Hypothalamus (tissue), 51 donors: ENCODE measurements around the gene CERS5.
"Not testable (repeated sequence)": the region's sequence is repeated elsewhere in the genome, so short reads cannot be mapped to it uniquely, and the experiment has no call there.

ENCODE experiments used
- DNase-seq, 51 donors: peaks; one replicate each; lab custom pipeline; 2025; lab: John Stamatoyannopoulos, UW

CERS5 gene

GRCh38 chr12:50187084-50187900 lies 20.1 kb upstream of the CERS5 start:
- peak in 1 of 51 donors; percentile 20 for DNase-seq

GRCh38 chr12:50186681-50187080 lies 19.5 kb upstream of the CERS5 start:
- no peak for DNase-seq

GRCh38 chr12:50185970-50186663 lies 18.9 kb upstream of the CERS5 start:
- DNase-seq = no peak

- peak in 2 of 51 donors; percentile 17 to 71 for DNase-seq
Measured at GRCh38 chr12:50185301-50185895, 18.2 kb upstream of the CERS5 start.

- DNase-seq = no peak
Measured at GRCh38 chr12:50184261-50184660, 17.1 kb upstream of the CERS5 start.

- DNase-seq = no peak
Measured at GRCh38 chr12:50182461-50182860, 15.3 kb upstream of the CERS5 start.

- no peak for DNase-seq
Measured at GRCh38 chr12:50181691-50182090, 14.5 kb upstream of the CERS5 start.

- no peak for DNase-seq
Measured at GRCh38 chr12:50175716-50176026, 8.5 kb upstream of the CERS5 start.

GRCh38 chr12:50174971-50175715 lies 8.0 kb upstream of the CERS5 start:
- peak in 3 of 51 donors; percentile 22 to 81 (median 27) for DNase-seq

GRCh38 chr12:50166799-50167048 lies 445 bp downstream of the CERS5 start:
- DNase-seq = peak in 7 of 51 donors; percentile 23 to 70 (median 49)

GRCh38 chr12:50164963-50165362 lies 2.2 kb downstream of the CERS5 start:
- DNase-seq = no peak

- no peak for DNase-seq
Measured at GRCh38 chr12:50162230-50162629, 4.9 kb downstream of the CERS5 start.

GRCh38 chr12:50160643-50161042 lies 6.5 kb downstream of the CERS5 start:
- DNase-seq = no peak

- DNase-seq = no peak
Measured at GRCh38 chr12:50157259-50157658, 9.9 kb downstream of the CERS5 start.

- DNase-seq = no peak
Measured at GRCh38 chr12:50156641-50157040, 10.5 kb downstream of the CERS5 start.

GRCh38 chr12:50154947-50155346 lies 12.2 kb downstream of the CERS5 start:
- DNase-seq = not testable (repeated sequence)

- no peak for DNase-seq
Measured at GRCh38 chr12:50151047-50151687, 16.0 kb downstream of the CERS5 start.

GRCh38 chr12:50149311-50149710 lies 17.9 kb downstream of the CERS5 start:
- no peak for DNase-seq

- not testable (repeated sequence) for DNase-seq
Measured at GRCh38 chr12:50148011-50148410, 19.2 kb downstream of the CERS5 start.

- no peak for DNase-seq
Measured at GRCh38 chr12:50147281-50147680, 19.9 kb downstream of the CERS5 start.

- DNase-seq = no peak
Measured at GRCh38 chr12:50145439-50145838, 21.7 kb downstream of the CERS5 start.
